Adrenal gland (tissue), 12 donors: ENCODE data around the gene SERPINA1. TPM values are rescaled to one million over a fixed set of nuclear protein-coding genes. Genes with fewer than 3 reads are reported as not detected.

ENCODE experiments used
- DNase-seq, 7 donors: peaks; one replicate each; pipeline ENCODE4 v3.0.0-alpha.2; 2019 to 2020
- H3K27ac ChIP-seq, 5 donors: fragments of 200-600 bp; sonication (generic) in 4 of 5; 1 replicate in 3 of 5; 2 replicates in 2 of 5; pipeline versions ENCODE4 v1.5.1 to v1.8.0; 2016 to 2020; ENCODE audit warnings: mild to moderate bottlenecking in 1 of 5
- H3K27me3 ChIP-seq: fragments of 200-600 bp; 2 replicates; pipeline ENCODE4 v1.8.0; 2021
- H3K36me3 ChIP-seq, 2 donors: fragments of 200-600 bp; replicated peaks in 1 of 2; 1 replicate in 1 of 2; 2 replicates in 1 of 2; pipeline versions ENCODE4 v1.5.1 to v1.8.0; 2018 to 2022
- H3K4me1 ChIP-seq, 2 donors: fragments of 200-600 bp; replicated peaks in 1 of 2; 1 replicate in 1 of 2; 2 replicates in 1 of 2; pipeline versions ENCODE4 v1.5.1 to v1.8.0; 2018 to 2021
- H3K4me3 ChIP-seq, 4 donors: fragments of 200-600 bp; sonication (generic) in 3 of 4; one replicate each; pipeline ENCODE4 v1.5.1; 2016 to 2018
- H3K9me3 ChIP-seq, 3 donors: fragments of 200-600 bp; sonication (generic) in 1 of 3; replicated peaks in 1 of 3; 1 replicate in 2 of 3; 2 replicates in 1 of 3; pipeline versions ENCODE4 v1.5.1 to v1.8.0; 2016 to 2021
- CTCF ChIP-seq, 6 experiments: fragments of 450-650 bp in 4 of 6; fragments of 200-600 bp in 2 of 6; sonication (generic) in 1 of 6; IDR thresholded peaks; 1 replicate in 5 of 6; 2 replicates in 1 of 6; pipeline versions ENCODE4 v1.5.1 to v1.8.0; 2016 to 2021; ENCODE audit warnings: antibody characterized with exemption in 6 of 6, mild to moderate bottlenecking in 2 of 6, moderate library complexity in 1 of 6
- POLR2A ChIP-seq, 2 donors: fragments of 450-650 bp; IDR thresholded peaks; one replicate each; pipeline ENCODE4 v1.6.1; 2017; ENCODE audit warnings: antibody characterized with exemption in 2 of 2, mild to moderate bottlenecking in 2 of 2, moderate library complexity in 1 of 2
- WGBS, 4 donors: extraction: QIAGEN DNeasy Blood & Tissue Kit in 2 of 4; methylation state at CpG; one replicate each; pipeline versions ENCODE4 v1.1.5 to v1.1.7; 2013 to 2017; 5-methylcytosine and 5-hydroxymethylcytosine counted together
- intact Hi-C, 2 donors: fragments of 100-400 bp; cut with DNase I; formaldehyde crosslinking; loops; one replicate each; pipeline versions ENCODE4 v1.14.1 to v1.15.0; 2022 to 2023
- polyA plus RNA-seq, 3 donors: library from polyadenylated mRNA; stranded (reverse); fragments of 200-250 nt in 2 of 3; fragments of 350-450 nt in 1 of 3; fragmentation: Illumina TruSeq in 1 of 3; extraction: RNeasy Lipid Tissue Mini Kit (QIAGEN cat#74804) in 1 of 3; gene quantifications; one replicate each; pipeline ENCODE4 v1.2.3, GENCODE V29; 2013 to 2014
- total RNA-seq, 9 donors: library from RNA; depleted of rRNA in 4 of 9; stranded (reverse); fragments of >200 nt in 4 of 9; fragments of 120-200 nt in 1 of 9; fragmentation: NEBNext Ultra II Directional in 1 of 9; extraction: Animal tissue kit (Norgen Biotek cat#: 25700) in 1 of 9; gene quantifications; one replicate each; pipeline versions ENCODE4 v1.1.0 to v1.2.4, GENCODE V29; 2013 to 2023
- donor health status: healthy with polysubstance abuse.
- donor health status: Bipolar disorder and iron deficiency.
- donor health status: DM: yes; HTN: yes; CAD: no.
- donor health status: DM: no; HTN: no; CAD: no.
- donor health status: DM: no; HTN: no; CAD: no.
- donor health status: DM: yes; HTN: yes; CAD: no.

Gene SERPINA1
- total and polyA plus RNA-seq, 12 donors, result 1.6 to 60.1 (median 13.9) TPM

DNA sequence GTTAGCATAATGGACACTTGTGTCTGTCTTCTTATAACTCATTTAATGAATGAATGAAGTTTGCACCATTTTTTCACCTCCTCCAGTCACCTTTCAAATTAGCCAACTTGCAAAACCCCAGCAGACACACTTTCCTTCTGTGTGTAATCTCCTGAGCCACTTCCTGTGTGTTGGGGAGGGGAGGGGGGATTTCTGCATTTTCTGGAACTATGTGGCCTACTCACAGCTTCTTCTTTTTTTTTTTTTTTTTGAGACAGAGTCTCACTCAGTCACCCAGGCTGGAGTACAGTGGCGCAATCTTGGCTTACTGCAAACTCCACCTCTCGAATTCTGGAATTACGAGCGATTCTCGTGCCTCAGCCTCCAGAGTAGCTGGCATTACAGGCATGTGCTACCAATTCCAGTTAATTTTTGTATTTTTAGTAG, 4.1 kb upstream of the SERPINA1 start:
- intact Hi-C loops, result no loop called here
- Histone ChIP-seq H3K9me3 (no peaks in the 10 kb centered on the region), H3K27ac (peak overlapping the region in 1 of 5 donors; percentile 65), H3K27me3 (peaks cover 6% of the 10 kb centered on the region), H3K36me3 (no peaks in the 10 kb centered on the region), H3K4me1 (no peaks in the 10 kb centered on the region), H3K4me3 (no peak overlapping the region)
- TF ChIP-seq CTCF (IDR thresholded peaks at IDR 0.05) (no peak), POLR2A (IDR thresholded peaks at IDR 0.05) (no peak)
- peak; percentile 30 to 67 (median 51) for DNase-seq
- 56 to 80% (median 74%) methylated on average over 5 of the region's 5 CpGs for WGBS, 4 donors

DNA sequence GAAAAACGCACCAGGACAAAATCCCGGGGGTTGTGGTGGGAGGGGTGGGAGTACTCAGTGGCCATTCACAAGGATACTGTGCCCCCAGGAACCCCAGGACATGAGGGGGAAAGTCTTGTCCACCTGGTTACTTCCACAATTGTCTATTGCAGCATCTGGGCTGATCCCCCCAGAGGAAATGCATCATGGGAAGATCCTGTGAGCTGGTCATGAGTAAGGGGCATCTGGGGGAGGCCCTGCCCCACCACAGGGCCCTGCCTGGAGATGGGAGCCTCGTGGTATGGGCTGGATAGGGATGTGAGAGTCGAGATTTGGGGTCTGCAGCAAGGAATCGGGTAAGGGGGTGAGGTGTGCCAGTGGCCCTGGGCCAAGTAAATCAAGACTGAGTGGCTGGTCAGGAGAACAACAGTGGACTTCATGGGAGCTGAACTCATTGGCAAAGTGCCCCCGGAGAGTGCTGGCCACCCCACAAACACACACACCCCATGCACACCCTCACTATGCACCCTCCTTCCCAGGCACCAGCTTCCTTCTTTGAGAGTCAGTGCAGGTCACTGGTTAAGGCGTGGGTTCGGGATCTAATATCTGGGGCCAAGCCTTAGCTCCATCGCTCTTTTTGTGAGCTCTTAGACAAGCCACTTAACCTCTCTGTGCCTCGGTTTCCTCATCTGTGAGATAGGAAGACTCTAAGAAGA, 3.0 kb upstream of the SERPINA1 start:
- peak overlapping the region in 1 of 5 donors; percentile 57 for H3K27ac ChIP-seq
- H3K4me1 ChIP-seq, result no peaks in the 10 kb centered on the region
- no peak overlapping the region for H3K4me3 ChIP-seq
- DNase-seq, result peak in 1 of 7 donors; percentile 3
- TF ChIP-seq POLR2A (IDR thresholded peaks at IDR 0.05), result no peak
- TF ChIP-seq CTCF (IDR thresholded peaks at IDR 0.05), result no peak
- intact Hi-C loops, result no loop called here
- H3K9me3 ChIP-seq, result no peaks in the 10 kb centered on the region
- no peaks in the 10 kb centered on the region for H3K36me3 ChIP-seq
- WGBS, 4 donors, result 65 to 83% (median 73%) methylated on average over 10 of the region's 10 CpGs
- H3K27me3 ChIP-seq, result peaks cover 6% of the 10 kb centered on the region

- no peaks in the 10 kb centered on the region for H3K4me1 ChIP-seq
- WGBS, 4 donors, result 40 to 49% (median 45%) methylated on average over 2 to 12 of the region's 12 CpGs
- peaks cover 6% of the 10 kb centered on the region for H3K27me3 ChIP-seq
- H3K36me3 ChIP-seq, result no peaks in the 10 kb centered on the region
- H3K9me3 ChIP-seq, result no peaks in the 10 kb centered on the region
- peak overlapping the region in 1 of 5 donors; percentile 49 for H3K27ac ChIP-seq
- DNase-seq, result peak; percentile 36 to 67 (median 43)
- intact Hi-C loops, result no loop called here
- no peak overlapping the region for H3K4me3 ChIP-seq
- TF ChIP-seq POLR2A (IDR thresholded peaks at IDR 0.05) (no peak), CTCF (IDR thresholded peaks at IDR 0.05) (no peak)
Observed at GRCh38 chr14:94390372-94391086, 2.1 kb upstream of the SERPINA1 start.

- no peaks in the 10 kb centered on the region for H3K36me3 ChIP-seq
- DNase-seq, result peak in 1 of 7 donors; percentile 9
- H3K27me3 ChIP-seq, result peaks cover 6% of the 10 kb centered on the region
- H3K4me3 ChIP-seq, result no peak overlapping the region
- 55 to 77% (median 72%) methylated on average over 10 of the region's 10 CpGs for WGBS, 4 donors
- TF ChIP-seq POLR2A (IDR thresholded peaks at IDR 0.05) (no peak), CTCF (IDR thresholded peaks at IDR 0.05) (no peak)
- peak overlapping the region in 1 of 5 donors; percentile 49 for H3K27ac ChIP-seq
- no peaks in the 10 kb centered on the region for H3K4me1 ChIP-seq
- no peaks in the 10 kb centered on the region for H3K9me3 ChIP-seq
- intact Hi-C loops, result no loop called here
Observed at GRCh38 chr14:94389731-94390371, 1.4 kb upstream of the SERPINA1 start.
